Stimulated activated naive CD8-positive, alpha-beta T cell treated with anti-CD3 and anti-CD28 coated beads, Interleukin-15, Interleukin-2, amounts not matched to agents 100 ng/mL and 50 ng/mL, for 24 hours (primary cell): ENCODE results near the gene KCNN1.
"Not testable (repeated sequence)": the region's sequence is repeated elsewhere in the genome, so short reads cannot be mapped to it uniquely, and the experiment has no call there.

ENCODE experiments used
- H3K27ac Mint-ChIP-seq: one replicate; pipeline ENCODE4 v1.8.0; 2021; ENCODE audit warnings: mild to moderate bottlenecking, mixed read lengths
- H3K27me3 Mint-ChIP-seq: one replicate; pipeline ENCODE4 v1.8.0; 2021; ENCODE audit warnings: mixed read lengths
- H3K36me3 Mint-ChIP-seq: one replicate; pipeline ENCODE4 v1.8.0; 2021; ENCODE audit warnings: low read depth, mixed read lengths
- H3K4me1 Mint-ChIP-seq: one replicate; pipeline ENCODE4 v1.8.0; 2021; ENCODE audit warnings: low read depth, mixed read lengths
- H3K4me3 Mint-ChIP-seq: one replicate; pipeline ENCODE4 v1.8.0; 2021; ENCODE audit warnings: mild to moderate bottlenecking, mixed read lengths
- H3K9me3 Mint-ChIP-seq: one replicate; pipeline ENCODE4 v1.8.0; 2021; ENCODE audit warnings: mixed read lengths

Gene KCNN1

GRCh38 chr19:17966550-17967256, at the start of gene KCNN1:
Gene KCNN1, plus strand, starts transcription at chr19:17967107. Its CDS starts 6,782 bp downstream, at chr19:17973889.
- Mint-ChIP-seq H3K27ac (no peak within 1 kb of the TSS), H3K9me3 (no peaks in the 10 kb centered on the region), H3K4me1 (peaks cover 6% of the 10 kb centered on the region), H3K36me3 (no peaks in the 10 kb centered on the region), H3K4me3 (peak within 1 kb of the TSS; percentile 39), H3K27me3 (peaks cover 37% of the 10 kb centered on the region)

- not testable (repeated sequence) for H3K9me3 Mint-ChIP-seq, H3K27ac Mint-ChIP-seq, H3K4me1 Mint-ChIP-seq, H3K36me3 Mint-ChIP-seq, H3K4me3 Mint-ChIP-seq
- peaks cover 11% of the 10 kb centered on the region for H3K27me3 Mint-ChIP-seq
Measured at GRCh38 chr19:17918151-17918550, 48.8 kb upstream of the KCNN1 start.

GRCh38 chr19:17919122-17919521, 47.8 kb upstream of the KCNN1 start:
- peaks cover 11% of the 10 kb centered on the region for H3K27me3 Mint-ChIP-seq
- H3K4me1 Mint-ChIP-seq, H3K4me3 Mint-ChIP-seq, H3K36me3 Mint-ChIP-seq, H3K27ac Mint-ChIP-seq, H3K9me3 Mint-ChIP-seq: not testable (repeated sequence)

DNA sequence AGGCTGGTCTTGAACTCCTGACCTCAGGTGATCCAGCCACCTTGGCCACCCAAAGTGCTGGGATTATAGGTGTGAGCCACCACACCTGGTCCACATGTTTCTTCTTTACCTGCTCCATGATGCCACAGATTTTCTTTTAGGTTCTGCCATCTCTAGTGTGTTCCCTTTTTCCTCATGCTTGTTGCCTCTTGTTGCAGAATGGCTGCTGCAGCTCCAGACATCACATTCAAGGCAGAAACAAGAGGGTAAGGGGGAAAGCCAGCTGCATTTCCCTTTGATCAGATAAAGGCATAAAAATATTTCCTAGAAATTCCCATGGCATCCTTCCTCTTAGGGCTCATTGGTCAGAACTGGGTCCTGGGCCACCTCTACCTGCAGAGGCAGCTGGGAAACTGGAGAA, 46.4 kb upstream of the KCNN1 start:
- no peaks in the 10 kb centered on the region for H3K4me1 Mint-ChIP-seq
- H3K9me3 Mint-ChIP-seq = no peaks in the 10 kb centered on the region
- H3K36me3 Mint-ChIP-seq = no peaks in the 10 kb centered on the region
- H3K4me3 Mint-ChIP-seq = no peak overlapping the region
- H3K27me3 Mint-ChIP-seq = peaks cover 11% of the 10 kb centered on the region
- H3K27ac Mint-ChIP-seq = no peak overlapping the region

DNA sequence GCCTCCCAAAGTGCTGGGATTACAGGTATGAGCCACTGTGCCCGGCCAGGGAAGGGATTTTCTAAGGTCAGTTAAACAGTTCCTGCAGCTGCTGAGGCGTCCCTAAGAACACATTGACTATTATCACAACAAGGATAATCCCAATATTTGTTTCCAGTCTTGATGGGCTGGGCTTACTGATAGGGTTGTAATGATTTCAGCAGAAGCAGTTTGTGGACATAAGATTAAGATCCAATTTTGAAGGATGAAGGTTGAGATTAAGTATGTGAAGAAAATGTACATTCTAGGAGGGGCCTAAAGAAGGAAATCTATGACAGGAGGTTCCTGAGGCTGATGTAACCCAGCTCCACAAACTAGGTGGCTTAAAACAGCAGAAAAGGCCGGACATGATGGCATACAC, 44.8 kb upstream of the KCNN1 start:
- Mint-ChIP-seq H3K4me3 (no peak overlapping the region), H3K9me3 (no peaks in the 10 kb centered on the region), H3K27ac (no peak overlapping the region), H3K36me3 (no peaks in the 10 kb centered on the region), H3K27me3 (peaks cover 9% of the 10 kb centered on the region), H3K4me1 (no peaks in the 10 kb centered on the region)

- H3K27me3 Mint-ChIP-seq = peaks cover 3% of the 10 kb centered on the region
- no peak overlapping the region for H3K27ac Mint-ChIP-seq
- no peaks in the 10 kb centered on the region for H3K9me3 Mint-ChIP-seq
- H3K36me3 Mint-ChIP-seq = no peaks in the 10 kb centered on the region
- no peaks in the 10 kb centered on the region for H3K4me1 Mint-ChIP-seq
- H3K4me3 Mint-ChIP-seq = no peak overlapping the region
Measured at GRCh38 chr19:17926044-17926443, 40.9 kb upstream of the KCNN1 start.

- Mint-ChIP-seq H3K27me3 (peaks cover 3% of the 10 kb centered on the region), H3K4me3 (no peak overlapping the region), H3K36me3 (no peaks in the 10 kb centered on the region)
Measured at GRCh38 chr19:17929056-17929455, 37.9 kb upstream of the KCNN1 start.

DNA sequence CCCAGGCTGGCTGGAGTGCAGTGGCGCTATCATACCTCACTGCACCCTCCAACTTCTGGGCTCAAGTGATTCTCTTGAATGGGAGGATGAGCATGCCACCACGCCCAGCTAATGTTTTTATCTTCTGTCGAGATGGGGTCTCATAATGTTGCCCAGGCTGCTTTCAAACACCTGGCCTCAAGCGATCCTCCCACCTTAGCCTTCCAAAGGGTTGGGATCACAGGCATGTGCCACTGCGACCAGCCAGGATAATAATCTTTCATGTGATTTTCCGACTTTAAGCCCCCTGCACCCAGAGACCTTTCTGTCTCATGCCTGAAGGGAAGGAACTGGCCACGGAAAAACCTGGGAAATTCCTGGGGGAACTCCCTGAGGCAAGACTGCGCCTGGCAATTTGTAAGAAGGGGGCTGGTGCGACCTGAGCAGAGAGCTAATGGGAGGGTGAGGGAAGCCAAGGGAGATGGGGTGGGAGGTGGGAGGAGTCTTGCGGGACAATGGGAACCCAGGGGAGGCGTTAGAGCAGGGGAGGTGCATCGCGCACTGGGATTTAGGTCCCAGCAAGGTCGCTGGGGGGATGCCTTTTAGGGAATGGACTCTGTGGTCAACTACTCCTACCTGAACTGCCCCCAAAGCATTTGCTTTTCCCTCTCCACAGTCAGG, 35.2 kb upstream of the KCNN1 start:
- H3K27me3 Mint-ChIP-seq = no peaks in the 10 kb centered on the region
- H3K27ac Mint-ChIP-seq = peak overlapping the region; percentile 70
- peaks cover 21% of the 10 kb centered on the region for H3K4me1 Mint-ChIP-seq
- no peaks in the 10 kb centered on the region for H3K9me3 Mint-ChIP-seq
- peaks cover 5% of the 10 kb centered on the region for H3K36me3 Mint-ChIP-seq
- peak overlapping the region; percentile 98 for H3K4me3 Mint-ChIP-seq

More at GRCh38 chr19:17929056-17929455, 37.9 kb upstream of the KCNN1 start:
- H3K9me3 Mint-ChIP-seq = no peaks in the 10 kb centered on the region
- no peak overlapping the region for H3K27ac Mint-ChIP-seq
- peaks cover 19% of the 10 kb centered on the region for H3K4me1 Mint-ChIP-seq

- peak within 1 kb of the TSS; percentile 98 for H3K4me3 Mint-ChIP-seq
Measured at GRCh38 chr19:17932485-17933338, 34.2 kb upstream of the KCNN1 start, which contains the start of gene CCDC124. Gene CCDC124, plus strand, starts transcription at chr19:17933015. Its CDS starts 3,406 bp downstream, at chr19:17936421.

DNA sequence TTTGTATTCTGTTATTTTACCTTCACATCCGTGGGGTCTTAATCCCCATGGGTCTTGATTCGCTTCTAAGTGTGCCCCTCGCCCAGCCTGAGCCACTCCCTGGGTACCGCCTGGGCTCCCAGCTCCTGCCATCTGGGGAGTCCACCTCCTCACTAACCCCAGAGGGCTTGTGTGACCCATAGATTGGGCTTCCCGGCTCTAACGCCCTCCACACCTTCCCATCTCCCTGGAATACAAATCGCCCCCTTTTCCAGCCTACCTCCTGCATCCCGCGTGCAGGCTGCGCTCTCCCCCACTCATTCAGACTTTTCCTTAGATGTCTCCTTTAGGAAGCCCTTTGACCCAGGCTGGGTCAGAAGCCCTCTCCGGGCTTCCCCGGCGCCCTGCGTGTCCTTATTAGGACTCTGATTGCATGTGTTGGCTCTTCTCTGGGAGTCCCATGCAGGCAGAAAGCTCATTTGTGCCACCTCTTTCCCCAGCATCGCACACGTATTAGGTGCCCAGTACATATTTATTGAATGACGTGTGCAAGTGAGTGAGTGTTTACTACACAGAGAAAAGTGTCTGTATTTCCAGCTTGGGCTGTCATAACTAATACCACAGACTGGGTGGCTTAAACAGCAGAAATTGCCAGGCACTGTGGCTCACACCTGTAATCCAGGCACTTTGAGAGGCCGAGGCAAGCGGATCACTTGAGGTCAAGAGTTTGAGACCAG, 33.3 kb upstream of the KCNN1 start:
- Mint-ChIP-seq H3K27me3 (no peaks in the 10 kb centered on the region), H3K4me3 (peak overlapping the region; percentile 98), H3K9me3 (no peaks in the 10 kb centered on the region), H3K36me3 (peaks cover 9% of the 10 kb centered on the region), H3K27ac (peak overlapping the region; percentile 98), H3K4me1 (peaks cover 27% of the 10 kb centered on the region)

More at GRCh38 chr19:17932485-17933338, 34.2 kb upstream of the KCNN1 start, which contains the start of gene CCDC124:
- Mint-ChIP-seq H3K36me3 (peaks cover 5% of the 10 kb centered on the region), H3K9me3 (no peaks in the 10 kb centered on the region), H3K4me1 (peaks cover 27% of the 10 kb centered on the region), H3K27ac (peak within 1 kb of the TSS; percentile 98), H3K27me3 (no peaks in the 10 kb centered on the region)

- Mint-ChIP-seq H3K9me3 (no peaks in the 10 kb centered on the region), H3K36me3 (peaks cover 20% of the 10 kb centered on the region), H3K27ac (no peak overlapping the region), H3K4me1 (peaks cover 26% of the 10 kb centered on the region), H3K4me3 (no peak overlapping the region), H3K27me3 (no peaks in the 10 kb centered on the region)
Measured at GRCh38 chr19:17936379-17936778, 30.5 kb upstream of the KCNN1 start.

- H3K27me3 Mint-ChIP-seq = no peaks in the 10 kb centered on the region
- H3K4me1 Mint-ChIP-seq = peaks cover 17% of the 10 kb centered on the region
- peaks cover 20% of the 10 kb centered on the region for H3K36me3 Mint-ChIP-seq
- H3K27ac Mint-ChIP-seq = no peak overlapping the region
- no peaks in the 10 kb centered on the region for H3K9me3 Mint-ChIP-seq
- H3K4me3 Mint-ChIP-seq = no peak overlapping the region
Measured at GRCh38 chr19:17937371-17937900, 29.5 kb upstream of the KCNN1 start.

DNA sequence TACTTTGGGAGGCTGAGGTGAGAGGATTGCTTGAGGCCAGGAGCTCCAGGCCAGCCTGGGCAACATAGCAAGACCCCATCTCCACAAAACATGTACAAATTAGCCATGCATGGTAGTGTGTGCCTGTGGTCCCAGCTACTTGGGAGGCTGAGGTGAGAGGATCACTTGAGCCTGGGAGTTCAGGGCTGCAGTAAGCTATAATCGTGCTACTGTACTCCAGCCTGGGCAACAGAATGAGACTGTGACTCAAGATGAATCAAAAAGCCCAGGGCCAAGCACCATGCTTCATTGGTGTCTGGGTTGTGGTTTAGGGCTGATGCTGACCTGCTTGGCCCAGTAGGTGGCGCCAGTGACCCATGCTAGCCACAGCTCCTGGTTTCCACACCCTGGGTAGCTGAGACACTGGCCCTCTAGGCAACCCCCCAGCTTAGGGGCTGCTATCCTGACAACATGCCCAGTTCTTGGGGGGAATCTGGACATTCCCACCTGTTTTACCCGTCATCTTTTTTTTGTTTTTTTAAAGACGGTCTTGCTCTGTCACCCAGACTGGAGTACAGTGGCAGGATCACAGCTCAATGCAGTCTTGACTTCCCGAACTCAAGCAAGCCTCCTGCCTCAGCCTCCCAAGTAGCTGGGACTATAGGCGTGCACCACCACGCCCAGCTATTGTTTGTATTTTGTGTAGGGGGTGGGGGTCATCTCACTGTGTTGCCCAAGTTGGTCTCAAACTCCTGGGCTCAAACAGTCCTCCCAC, 28.6 kb upstream of the KCNN1 start:
- H3K4me3 Mint-ChIP-seq = no peak overlapping the region
- H3K36me3 Mint-ChIP-seq = peaks cover 20% of the 10 kb centered on the region
- no peaks in the 10 kb centered on the region for H3K9me3 Mint-ChIP-seq
- no peaks in the 10 kb centered on the region for H3K27me3 Mint-ChIP-seq
- peaks cover 15% of the 10 kb centered on the region for H3K4me1 Mint-ChIP-seq
- no peak overlapping the region for H3K27ac Mint-ChIP-seq

GRCh38 chr19:17942181-17942580, 24.7 kb upstream of the KCNN1 start:
- Mint-ChIP-seq H3K9me3 (no peaks in the 10 kb centered on the region), H3K27ac (no peak overlapping the region), H3K4me1 (peaks cover 18% of the 10 kb centered on the region), H3K27me3 (no peaks in the 10 kb centered on the region), H3K4me3 (no peak overlapping the region), H3K36me3 (peaks cover 15% of the 10 kb centered on the region)
